ENCODE measurements around the gene TMEM179.
"Not testable (repeated sequence)": the region's sequence is repeated elsewhere in the genome, so short reads cannot be mapped to it uniquely, and the experiment has no call there.

TMEM179 gene

GRCh38 chr14:104604458-104605449 lies at the start of gene TMEM179:
Gene TMEM179, minus strand, starts transcription at chr14:104604772. Its CDS starts 31 bp downstream, at chr14:104604741.
- DNase-seq (ENCODE audit: low spot score) = peak; percentile 87

GRCh38 chr14:104654119-104654518 lies 49.5 kb upstream of the TMEM179 start:
- DNase-seq (ENCODE audit: low spot score) = no peak

- not testable (repeated sequence) for DNase-seq (ENCODE audit: low spot score)
Observed at GRCh38 chr14:104653130-104653920, 48.8 kb upstream of the TMEM179 start.

- DNase-seq (ENCODE audit: low spot score) = no peak
Observed at GRCh38 chr14:104652386-104652785, 47.8 kb upstream of the TMEM179 start.

GRCh38 chr14:104651876-104652260 lies 47.3 kb upstream of the TMEM179 start:
- DNase-seq (ENCODE audit: low spot score) = no peak

GRCh38 chr14:104650981-104651875 lies 46.7 kb upstream of the TMEM179 start:
- DNase-seq (ENCODE audit: low spot score) = no peak

GRCh38 chr14:104650057-104650980 lies 45.7 kb upstream of the TMEM179 start:
- DNase-seq (ENCODE audit: low spot score) = peak; percentile 91

- DNase-seq (ENCODE audit: low spot score) = no peak
Observed at GRCh38 chr14:104647467-104648043, 43.0 kb upstream of the TMEM179 start.

GRCh38 chr14:104644656-104645378 lies 40.2 kb upstream of the TMEM179 start:
- no peak for DNase-seq (ENCODE audit: low spot score)

GRCh38 chr14:104644091-104644635 lies 39.6 kb upstream of the TMEM179 start:
- DNase-seq (ENCODE audit: low spot score) = no peak

GRCh38 chr14:104643306-104643705 lies 38.7 kb upstream of the TMEM179 start:
- no peak for DNase-seq (ENCODE audit: low spot score)

- no peak for DNase-seq (ENCODE audit: low spot score)
Observed at GRCh38 chr14:104642540-104642868, 37.9 kb upstream of the TMEM179 start.

GRCh38 chr14:104641753-104642539 lies 37.4 kb upstream of the TMEM179 start:
- DNase-seq (ENCODE audit: low spot score) = no peak

- no peak for DNase-seq (ENCODE audit: low spot score)
Observed at GRCh38 chr14:104640681-104641080, 36.1 kb upstream of the TMEM179 start.

GRCh38 chr14:104639885-104640548 lies 35.4 kb upstream of the TMEM179 start:
- peak; percentile 89 for DNase-seq (ENCODE audit: low spot score)

- DNase-seq (ENCODE audit: low spot score) = no peak
Observed at GRCh38 chr14:104639471-104639870, 34.9 kb upstream of the TMEM179 start.

- DNase-seq (ENCODE audit: low spot score) = no peak
Observed at GRCh38 chr14:104638927-104639450, 34.4 kb upstream of the TMEM179 start.

GRCh38 chr14:104638190-104638589 lies 33.6 kb upstream of the TMEM179 start:
- DNase-seq (ENCODE audit: low spot score) = no peak
